B cell (primary cell): ENCODE measurements around the gene HOXD3.

ENCODE experiments used
- EZH2 ChIP-seq: IDR thresholded peaks from 2 replicates; pipeline ENCODE4 v1.6.1; 2012; ENCODE audit warnings: borderline replicate concordance, low read depth, mild to moderate bottlenecking, moderate library complexity, low read length; ENCODE audit not compliant: insufficient read depth, poor library complexity, severe bottlenecking
- TF ChIP-seq, protein P1 (sequence below): fragments of 200-600 bp; IDR thresholded peaks from one replicate; pipeline ENCODE4 v1.8.0; 2022; ENCODE audit warnings: antibody characterized with exemption, mild to moderate bottlenecking

DNA sequence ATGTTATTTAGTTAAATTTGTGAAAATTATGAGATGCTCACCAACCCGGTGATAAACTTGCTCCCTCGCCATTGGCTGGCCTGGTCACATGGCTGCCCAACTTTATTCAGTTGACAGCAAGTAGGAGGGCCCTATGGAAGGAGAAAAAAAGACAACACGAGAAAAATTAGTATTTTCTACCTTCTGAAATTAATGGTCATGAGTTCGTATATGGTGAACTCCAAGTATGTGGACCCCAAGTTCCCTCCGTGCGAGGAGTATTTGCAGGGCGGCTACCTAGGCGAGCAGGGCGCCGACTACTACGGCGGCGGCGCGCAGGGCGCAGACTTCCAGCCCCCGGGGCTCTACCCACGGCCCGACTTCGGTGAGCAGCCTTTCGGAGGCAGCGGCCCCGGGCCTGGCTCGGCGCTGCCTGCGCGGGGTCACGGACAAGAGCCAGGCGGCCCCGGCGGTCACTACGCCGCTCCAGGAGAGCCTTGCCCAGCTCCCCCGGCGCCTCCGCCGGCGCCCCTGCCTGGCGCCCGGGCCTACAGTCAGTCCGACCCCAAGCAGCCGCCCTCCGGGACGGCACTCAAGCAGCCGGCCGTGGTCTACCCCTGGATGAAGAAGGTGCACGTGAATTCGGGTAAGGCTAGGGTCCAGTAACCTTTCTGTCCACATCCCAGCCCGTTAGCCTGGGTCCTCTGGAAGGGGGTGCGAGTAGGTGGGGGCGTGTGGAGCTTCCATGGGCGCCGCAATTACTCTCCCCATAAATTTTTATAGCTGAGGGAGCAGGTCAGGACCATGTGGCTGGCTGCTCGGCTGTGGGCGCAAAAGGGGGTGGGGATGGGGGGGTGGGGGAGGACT is 5.4 kb upstream of the HOXD3 start, which contains the start of gene HOXD4:
- TF ChIP-seq, protein P1, sequence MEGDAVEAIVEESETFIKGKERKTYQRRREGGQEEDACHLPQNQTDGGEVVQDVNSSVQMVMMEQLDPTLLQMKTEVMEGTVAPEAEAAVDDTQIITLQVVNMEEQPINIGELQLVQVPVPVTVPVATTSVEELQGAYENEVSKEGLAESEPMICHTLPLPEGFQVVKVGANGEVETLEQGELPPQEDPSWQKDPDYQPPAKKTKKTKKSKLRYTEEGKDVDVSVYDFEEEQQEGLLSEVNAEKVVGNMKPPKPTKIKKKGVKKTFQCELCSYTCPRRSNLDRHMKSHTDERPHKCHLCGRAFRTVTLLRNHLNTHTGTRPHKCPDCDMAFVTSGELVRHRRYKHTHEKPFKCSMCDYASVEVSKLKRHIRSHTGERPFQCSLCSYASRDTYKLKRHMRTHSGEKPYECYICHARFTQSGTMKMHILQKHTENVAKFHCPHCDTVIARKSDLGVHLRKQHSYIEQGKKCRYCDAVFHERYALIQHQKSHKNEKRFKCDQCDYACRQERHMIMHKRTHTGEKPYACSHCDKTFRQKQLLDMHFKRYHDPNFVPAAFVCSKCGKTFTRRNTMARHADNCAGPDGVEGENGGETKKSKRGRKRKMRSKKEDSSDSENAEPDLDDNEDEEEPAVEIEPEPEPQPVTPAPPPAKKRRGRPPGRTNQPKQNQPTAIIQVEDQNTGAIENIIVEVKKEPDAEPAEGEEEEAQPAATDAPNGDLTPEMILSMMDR: no peak
- TF ChIP-seq EZH2: no peak
